Measurements from ENCODE around the gene MYO1E.
"Not testable (repeated sequence)": the region's sequence is repeated elsewhere in the genome, so short reads cannot be mapped to it uniquely, and the experiment has no call there.

Gene MYO1E

DNA sequence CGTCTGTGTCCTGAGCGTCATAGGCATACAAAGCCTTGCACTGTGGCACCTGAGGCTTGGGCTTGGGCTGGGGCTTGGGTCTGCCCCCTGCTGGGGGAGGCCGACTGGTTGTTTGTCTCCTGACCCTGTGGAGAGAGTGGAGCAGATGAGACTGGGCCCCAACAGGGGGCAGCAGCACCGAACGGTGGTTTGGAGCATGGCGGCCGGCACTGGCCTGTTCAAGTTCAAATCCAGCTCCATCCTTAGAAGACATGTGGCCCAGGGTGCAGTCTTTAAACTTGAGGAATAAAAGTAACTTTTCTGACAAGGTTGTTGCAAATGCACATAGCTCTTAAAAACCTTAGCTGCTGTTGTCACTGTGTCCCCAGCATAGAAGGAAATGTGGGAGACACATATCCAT, 234.4 kb downstream of the MYO1E start:
- Histone ChIP-seq H3K27me3 (replicated peaks; ENCODE audit: control insufficient read depth, insufficient read depth, low read length) (no peaks in the 10 kb centered on the region), H3K36me3 (ENCODE audit: control insufficient read depth, insufficient read depth, low read length) (peaks cover 41% of the 10 kb centered on the region), H3K4me3 (replicated peaks; ENCODE audit: low read depth, low read length) (no peak overlapping the region)
- TF ChIP-seq, protein P1, sequence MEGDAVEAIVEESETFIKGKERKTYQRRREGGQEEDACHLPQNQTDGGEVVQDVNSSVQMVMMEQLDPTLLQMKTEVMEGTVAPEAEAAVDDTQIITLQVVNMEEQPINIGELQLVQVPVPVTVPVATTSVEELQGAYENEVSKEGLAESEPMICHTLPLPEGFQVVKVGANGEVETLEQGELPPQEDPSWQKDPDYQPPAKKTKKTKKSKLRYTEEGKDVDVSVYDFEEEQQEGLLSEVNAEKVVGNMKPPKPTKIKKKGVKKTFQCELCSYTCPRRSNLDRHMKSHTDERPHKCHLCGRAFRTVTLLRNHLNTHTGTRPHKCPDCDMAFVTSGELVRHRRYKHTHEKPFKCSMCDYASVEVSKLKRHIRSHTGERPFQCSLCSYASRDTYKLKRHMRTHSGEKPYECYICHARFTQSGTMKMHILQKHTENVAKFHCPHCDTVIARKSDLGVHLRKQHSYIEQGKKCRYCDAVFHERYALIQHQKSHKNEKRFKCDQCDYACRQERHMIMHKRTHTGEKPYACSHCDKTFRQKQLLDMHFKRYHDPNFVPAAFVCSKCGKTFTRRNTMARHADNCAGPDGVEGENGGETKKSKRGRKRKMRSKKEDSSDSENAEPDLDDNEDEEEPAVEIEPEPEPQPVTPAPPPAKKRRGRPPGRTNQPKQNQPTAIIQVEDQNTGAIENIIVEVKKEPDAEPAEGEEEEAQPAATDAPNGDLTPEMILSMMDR (IDR thresholded peaks at IDR 0.05; ENCODE audit: insufficient read depth, low read length, poor library complexity, severe bottlenecking), result peak; percentile 84
- DNase-seq (ENCODE audit: extremely low read depth, insufficient read length), result peak; percentile 64

DNA sequence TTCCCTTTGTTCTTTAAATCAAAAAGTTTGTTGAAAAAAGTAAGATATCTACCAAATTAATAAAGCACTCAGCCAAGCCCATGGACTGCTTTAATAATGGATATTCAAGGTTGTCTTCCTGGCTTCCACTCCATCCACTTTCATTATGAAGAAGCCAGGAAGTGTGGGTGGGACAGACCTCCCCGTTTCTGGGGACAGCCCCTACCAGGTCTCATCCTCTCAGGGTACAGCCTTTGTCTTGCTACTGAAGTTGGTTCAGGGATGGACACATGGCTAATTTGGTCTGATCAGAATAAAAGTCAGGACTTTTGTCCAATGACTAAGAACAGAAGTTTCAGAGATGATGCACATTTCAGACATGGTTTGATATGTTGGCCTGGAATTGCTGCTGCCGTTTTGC, 235.1 kb downstream of the MYO1E start:
- H3K27me3 ChIP-seq (replicated peaks; ENCODE audit: control insufficient read depth, insufficient read depth, low read length), result no peaks in the 10 kb centered on the region

DNA sequence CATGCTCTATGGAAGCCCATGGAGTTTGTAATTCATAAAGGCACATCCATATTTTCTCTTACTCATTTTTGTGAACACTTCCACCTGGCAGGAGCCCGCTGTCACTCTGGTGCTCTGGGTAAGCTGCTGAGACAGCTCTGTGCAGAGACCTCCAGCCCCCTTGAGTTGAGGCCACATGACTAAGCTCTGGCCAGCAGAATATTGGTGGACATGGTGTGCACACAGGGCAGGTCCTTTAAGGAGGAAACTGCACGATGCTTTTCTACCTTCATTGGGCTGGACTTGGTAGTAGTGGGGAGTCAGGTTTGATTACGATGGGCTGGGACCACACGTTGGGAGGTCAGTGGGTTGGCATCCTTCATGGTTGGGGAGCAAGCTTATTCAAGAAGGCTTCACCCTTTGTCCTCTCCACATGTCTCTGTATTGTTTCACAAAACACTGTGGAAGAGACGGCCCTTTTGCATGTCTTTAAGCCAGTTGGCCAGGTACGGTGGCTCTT, 238.7 kb downstream of the MYO1E start:
- no peak for DNase-seq (ENCODE audit: extremely low read depth, insufficient read length)
- H3K36me3 ChIP-seq (ENCODE audit: control insufficient read depth, insufficient read depth, low read length), result peaks cover 40% of the 10 kb centered on the region
- H3K4me3 ChIP-seq (replicated peaks; ENCODE audit: low read depth, low read length), result no peak overlapping the region
- TF ChIP-seq, protein P1 (IDR thresholded peaks at IDR 0.05; ENCODE audit: insufficient read depth, low read length, poor library complexity, severe bottlenecking), result no peak
- no peaks in the 10 kb centered on the region for H3K27me3 ChIP-seq (replicated peaks; ENCODE audit: control insufficient read depth, insufficient read depth, low read length)

More for the DNA sequence above, 235.1 kb downstream of the MYO1E start:
- peaks cover 39% of the 10 kb centered on the region for H3K36me3 ChIP-seq (ENCODE audit: control insufficient read depth, insufficient read depth, low read length)
- H3K4me3 ChIP-seq (replicated peaks; ENCODE audit: low read depth, low read length), result no peak overlapping the region
- TF ChIP-seq, protein P1 (IDR thresholded peaks at IDR 0.05; ENCODE audit: insufficient read depth, low read length, poor library complexity, severe bottlenecking), result no peak
- no peak for DNase-seq (ENCODE audit: extremely low read depth, insufficient read length)

DNA sequence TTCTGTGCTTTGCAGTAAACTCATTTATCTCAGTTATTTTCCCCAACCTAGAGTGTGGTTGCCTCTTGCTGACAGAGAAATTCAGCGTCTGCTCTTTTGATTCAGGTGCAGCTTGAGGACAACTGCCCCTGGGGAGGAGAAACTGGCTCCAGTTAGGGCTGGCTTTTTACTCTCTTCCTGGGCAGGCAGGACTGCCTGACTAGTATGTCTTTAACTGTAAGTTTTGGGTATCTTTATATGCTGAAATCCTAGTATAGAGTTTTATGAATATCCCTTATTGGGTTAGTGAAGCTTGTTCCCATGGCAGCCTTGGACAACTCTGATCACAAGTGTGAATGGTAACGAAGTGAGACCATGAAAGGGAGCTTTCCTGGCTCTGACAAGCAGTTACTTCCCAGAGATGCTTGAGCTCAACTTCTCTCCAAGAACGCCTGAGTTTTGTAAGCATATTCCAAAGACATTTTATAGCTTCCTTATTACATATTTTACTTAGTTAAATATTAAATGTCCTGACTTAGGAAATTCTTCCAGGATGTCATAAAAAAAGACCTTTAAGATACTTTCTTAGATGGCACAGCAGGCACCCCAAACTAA, 240.6 kb downstream of the MYO1E start:
- TF ChIP-seq, protein P1 (IDR thresholded peaks at IDR 0.05; ENCODE audit: insufficient read depth, low read length, poor library complexity, severe bottlenecking), result no peak
- no peak for DNase-seq (ENCODE audit: extremely low read depth, insufficient read length)
- H3K36me3 ChIP-seq (ENCODE audit: control insufficient read depth, insufficient read depth, low read length), result peaks cover 31% of the 10 kb centered on the region
- H3K4me3 ChIP-seq (replicated peaks; ENCODE audit: low read depth, low read length), result no peak overlapping the region
- H3K27me3 ChIP-seq (replicated peaks; ENCODE audit: control insufficient read depth, insufficient read depth, low read length), result no peaks in the 10 kb centered on the region

DNA sequence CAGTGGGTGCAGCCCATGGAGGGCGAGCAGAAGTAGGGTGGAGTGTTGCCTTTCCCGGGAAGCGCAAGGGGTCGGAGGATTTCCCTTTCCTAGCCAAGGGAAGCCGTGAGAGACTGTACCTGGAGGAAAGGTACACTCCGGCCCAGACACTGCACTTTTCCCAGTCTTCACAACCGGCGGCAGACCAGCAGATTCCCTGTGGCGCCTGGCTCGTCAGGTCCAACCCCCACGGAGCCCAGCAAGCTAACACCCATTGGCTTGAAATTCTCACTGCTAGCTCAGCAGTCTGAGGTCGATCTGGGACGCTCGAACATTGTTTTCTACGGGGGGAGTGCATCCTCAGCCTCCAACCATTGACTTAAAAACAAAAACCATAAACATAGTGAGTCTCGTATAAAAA, 241.2 kb downstream of the MYO1E start:
- H3K27me3 ChIP-seq (replicated peaks; ENCODE audit: control insufficient read depth, insufficient read depth, low read length), result no peaks in the 10 kb centered on the region
- TF ChIP-seq, protein P1 (IDR thresholded peaks at IDR 0.05; ENCODE audit: insufficient read depth, low read length, poor library complexity, severe bottlenecking), result no peak
- H3K4me3 ChIP-seq (replicated peaks; ENCODE audit: low read depth, low read length), result no peak overlapping the region
- DNase-seq (ENCODE audit: extremely low read depth, insufficient read length), result no peak
- peaks cover 28% of the 10 kb centered on the region for H3K36me3 ChIP-seq (ENCODE audit: control insufficient read depth, insufficient read depth, low read length)

DNA sequence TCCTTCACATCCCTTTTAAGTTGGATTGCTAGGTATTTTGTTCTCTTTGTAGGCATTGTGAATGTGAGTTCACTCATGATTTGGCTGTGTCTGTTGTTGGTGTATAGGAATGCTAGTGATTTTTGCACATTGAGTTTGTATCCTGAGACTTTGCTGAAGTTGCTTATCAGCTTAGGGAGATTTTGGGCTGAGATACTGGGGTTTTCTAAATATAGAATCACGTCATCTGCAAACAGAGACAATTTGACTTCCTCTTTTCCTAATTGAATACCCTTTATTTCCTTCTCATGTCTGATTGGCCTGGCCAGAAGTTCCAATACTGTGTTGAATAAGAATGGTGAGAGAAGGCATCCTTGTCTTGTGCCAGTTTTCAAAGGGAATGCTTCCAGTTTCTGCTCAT, 245.4 kb downstream of the MYO1E start:
- peaks cover 16% of the 10 kb centered on the region for H3K36me3 ChIP-seq (ENCODE audit: control insufficient read depth, insufficient read depth, low read length)
- not testable (repeated sequence) for H3K27me3 ChIP-seq (replicated peaks; ENCODE audit: control insufficient read depth, insufficient read depth, low read length); H3K4me3 ChIP-seq (replicated peaks; ENCODE audit: low read depth, low read length); DNase-seq (ENCODE audit: extremely low read depth, insufficient read length)

- H3K27me3 ChIP-seq (replicated peaks; ENCODE audit: control insufficient read depth, insufficient read depth, low read length); H3K36me3 ChIP-seq (ENCODE audit: control insufficient read depth, insufficient read depth, low read length); H3K4me3 ChIP-seq (replicated peaks; ENCODE audit: low read depth, low read length); DNase-seq (ENCODE audit: extremely low read depth, insufficient read length): not testable (repeated sequence)
These were observed 247.0 kb downstream of the MYO1E start for GRCh38 chr15:59125683-59126082.
